A549 (cell line): Measurements from ENCODE around the gene SLC10A1. TPM values are rescaled to one million over a fixed set of nuclear protein-coding genes. Genes with fewer than 3 reads are reported as not detected.

Source experiments
- ATAC-seq, 2 experiments: fragments of 200-7000 bp in 1 of 2; fragments of >200 bp in 1 of 2; cut with Nextera tagmentation in 1 of 2; cut with Tn5 transposase in 1 of 2; 3 replicates each; pipeline versions ENCODE4 v1.8.0 to v1.9.1; 2018 to 2020; ENCODE audit warnings: mild to moderate bottlenecking in 1 of 2, moderate library complexity in 1 of 2
- CTCF ChIA-PET: fragments of 300-600 bp; sonication (Branson Sonifier 250); formaldehyde crosslinking; extraction: SDS; loops from one replicate; lab custom pipeline; 2021; ENCODE audit warnings: antibody characterized with exemption, inconsistent platforms; lab: Yijun Ruan, JAX
- POLR2A ChIA-PET: fragments of 350-600 bp; formaldehyde crosslinking; extraction: SDS; loops from one replicate; lab custom pipeline; 2021; ENCODE audit warnings: antibody characterized with exemption, inconsistent platforms; lab: Yijun Ruan, JAX
- DNase-seq, 2 experiments: peaks; one replicate each; pipeline versions ENCODE4 v3.0.0 to v3.0.0-alpha.2; 2011 to 2016; ENCODE audit warnings: low read depth in 1 of 2, low spot score in 1 of 2
- FAIRE-seq: peaks from 2 replicates; lab custom pipeline; 2011; peaks lifted over from hg19 to GRCh38; lab: Jason Lieb, UNC
- H3K27ac ChIP-seq, 2 experiments: fragments of >200 bp; sonication (Bioruptor Twin); formaldehyde crosslinking; 3 replicates each; pipeline ENCODE4 v1.5.1; 2016 to 2017
- H3K4me1 ChIP-seq: fragments of >200 bp; sonication (Bioruptor Twin); formaldehyde crosslinking; 3 replicates; pipeline ENCODE4 v1.6.1; 2016
- H3K4me2 ChIP-seq: fragments of >200 bp; sonication (Bioruptor Twin); formaldehyde crosslinking; 3 replicates; pipeline ENCODE4 v1.6.1; 2016
- H3K4me3 ChIP-seq: fragments of >200 bp; sonication (Bioruptor Twin); formaldehyde crosslinking; 3 replicates; pipeline ENCODE4 v1.5.1; 2016
- H3K9me3 ChIP-seq: fragments of >200 bp; sonication (Bioruptor Twin); formaldehyde crosslinking; 3 replicates; pipeline ENCODE4 v1.6.1; 2016
- BHLHE40 ChIP-seq: IDR thresholded peaks from 2 replicates; pipeline ENCODE4 v1.6.1; 2012; ENCODE audit warnings: low read depth, low read length, inconsistent platforms
- CBX2 ChIP-seq: fragments of 200-600 bp; sonication (generic); IDR thresholded peaks from 2 replicates; pipeline ENCODE4 v1.6.1; 2016; ENCODE audit warnings: low read depth, mild to moderate bottlenecking, borderline replicate concordance
- EHMT2 ChIP-seq: fragments of 200-600 bp; sonication (generic); IDR thresholded peaks from 2 replicates; pipeline ENCODE4 v1.6.1; 2016; ENCODE audit warnings: antibody characterized with exemption, low read depth, mild to moderate bottlenecking, moderate library complexity
- EP300 ChIP-seq, 2 experiments: fragments of >200 bp; sonication (Bioruptor Twin); formaldehyde crosslinking; IDR thresholded peaks; 2 replicates in 1 of 2; 3 replicates in 1 of 2; pipeline ENCODE4 v1.6.1; 2016 to 2017
- FOSB ChIP-seq: fragments of 250-450 bp; sonication (Bioruptor Pico); IDR thresholded peaks from 2 replicates; pipeline ENCODE4 v1.5.0; 2020; ENCODE audit warnings: mild to moderate bottlenecking, moderate library complexity
- FOXS1 ChIP-seq: fragments of 250-450 bp; sonication (Bioruptor Pico); IDR thresholded peaks from 2 replicates; pipeline ENCODE4 v1.5.0; 2020; ENCODE audit warnings: mild to moderate bottlenecking, moderate library complexity
- HOXB13 ChIP-seq: fragments of 250-450 bp; sonication (Bioruptor Pico); IDR thresholded peaks from 2 replicates; pipeline ENCODE4 v1.5.0; 2020; ENCODE audit warnings: low read depth, mild to moderate bottlenecking, moderate library complexity
- JUN ChIP-seq, 2 experiments: fragments of >200 bp; sonication (Bioruptor Twin); formaldehyde crosslinking; IDR thresholded peaks; 2 replicates in 1 of 2; 3 replicates in 1 of 2; pipeline ENCODE4 v1.6.1; 2016 to 2017
- MAZ ChIP-seq: fragments of 150-350 bp; IDR thresholded peaks from 2 replicates; pipeline ENCODE4 v1.6.1; 2014; ENCODE audit warnings: antibody characterized with exemption, low read depth, low read length, borderline replicate concordance
- RAD21 ChIP-seq, 2 experiments: fragments of >200 bp in 1 of 2; sonication (Bioruptor Twin) in 1 of 2; formaldehyde crosslinking in 1 of 2; IDR thresholded peaks in 1 of 2; conservative IDR thresholded peaks in 1 of 2; 2 replicates in 1 of 2; 3 replicates in 1 of 2; pipeline ENCODE4 v1.6.1; 2012 to 2018; ENCODE audit warnings: inconsistent platforms in 1 of 2
- RARB ChIP-seq: fragments of 250-450 bp; sonication (Bioruptor Pico); IDR thresholded peaks from 2 replicates; pipeline ENCODE4 v1.8.0; 2021; ENCODE audit warnings: mild to moderate bottlenecking, moderate library complexity
- REST ChIP-seq: fragments of 200-600 bp; sonication (generic); IDR thresholded peaks from 2 replicates; pipeline ENCODE4 v1.6.1; 2016; ENCODE audit warnings: antibody characterized with exemption, mild to moderate bottlenecking, moderate library complexity
- RFX5 ChIP-seq: fragments of 450-650 bp; IDR thresholded peaks from 2 replicates; pipeline ENCODE4 v1.7.1; 2014; ENCODE audit warnings: antibody characterized with exemption, mild to moderate bottlenecking, moderate library complexity
- RNF2 ChIP-seq: fragments of 200-600 bp; sonication (generic); IDR thresholded peaks from 2 replicates; pipeline ENCODE4 v1.6.1; 2016; ENCODE audit warnings: low read depth, mild to moderate bottlenecking, antibody characterized with exemption, moderate library complexity, borderline replicate concordance
- ZC3H11A ChIP-seq: fragments of 450-650 bp; IDR thresholded peaks from 2 replicates; pipeline ENCODE4 v1.6.1; 2014; ENCODE audit warnings: antibody characterized with exemption, mild to moderate bottlenecking
- WGBS: methylation state at CpG from one replicate; pipeline ENCODE4 v1.1.6; 2017; ENCODE audit errors: missing lambda C conversion rate; 5-methylcytosine and 5-hydroxymethylcytosine counted together
- polyA minus RNA-seq: library from RNA; depleted of rRNA, polyadenylated mRNA; stranded (reverse); fragments of >200 nt; gene quantifications from 2 replicates; pipeline ENCODE4 v1.2.3, GENCODE V29; 2011; rRNA and poly(A)+ RNA removed
- polyA plus RNA-seq, 4 experiments: library from polyadenylated mRNA; depleted of rRNA in 3 of 4; stranded (reverse); fragments of >200 nt; fragmentation: RNase III in 1 of 4; extraction: RNeasy Plus Mini Kit Qiagen cat#74134 plus additional on column Dnase treatment in 1 of 4; gene quantifications; 2 replicates in 3 of 4; 3 replicates in 1 of 4; pipeline ENCODE4 v1.2.3, GENCODE V29; 2011 to 2017
- TF ChIP-seq, protein P1 (sequence below): IDR thresholded peaks from 2 replicates; pipeline ENCODE4 v1.6.1; 2012; ENCODE audit warnings: low read depth, borderline replicate concordance
- TF ChIP-seq, protein P2 (sequence below): IDR thresholded peaks from 2 replicates; pipeline ENCODE4 v1.6.1; 2012

Gene SLC10A1
- polyA plus RNA-seq (2011; rRNA removed) (not detected in 2 replicates), polyA plus RNA-seq (2017; fragmentation: RNase III; extraction: RNeasy Plus Mini Kit Qiagen cat#74134 plus additional on column Dnase treatment) (not detected in 3 replicates), polyA minus RNA-seq (not detected in 2 replicates)
- polyA plus RNA-seq (2012; cell fraction: cytosol; rRNA removed), result not detected in 2 replicates
- not detected in 2 replicates for polyA plus RNA-seq (2012; cell fraction: nucleus; rRNA removed)

GRCh38 chr14:69796797-69797500 is at the start of gene SLC10A1:
SLC10A1 (minus strand) TSS chr14:69797241; CDS start chr14:69797155, 86 bp downstream.
- H3K4me3 ChIP-seq, result no peak within 1 kb of the TSS
- ATAC-seq (no peak), FAIRE-seq (no peak), DNase-seq (no peak)
- H3K4me1 ChIP-seq, result no peaks in the 10 kb centered on the region
- CTCF ChIA-PET, result no interaction called here
- no peaks in the 10 kb centered on the region for H3K9me3 ChIP-seq
- 83% methylated on average over 8 of the region's 11 CpGs for WGBS
- no peak within 1 kb of the TSS for H3K27ac ChIP-seq
- TF ChIP-seq EHMT2, result no peak
- no peak for TF ChIP-seq FOXS1 (CRISPR knock-in tag)
- POLR2A ChIA-PET, result no interaction called here
- no peak within 1 kb of the TSS for H3K4me2 ChIP-seq

DNA sequence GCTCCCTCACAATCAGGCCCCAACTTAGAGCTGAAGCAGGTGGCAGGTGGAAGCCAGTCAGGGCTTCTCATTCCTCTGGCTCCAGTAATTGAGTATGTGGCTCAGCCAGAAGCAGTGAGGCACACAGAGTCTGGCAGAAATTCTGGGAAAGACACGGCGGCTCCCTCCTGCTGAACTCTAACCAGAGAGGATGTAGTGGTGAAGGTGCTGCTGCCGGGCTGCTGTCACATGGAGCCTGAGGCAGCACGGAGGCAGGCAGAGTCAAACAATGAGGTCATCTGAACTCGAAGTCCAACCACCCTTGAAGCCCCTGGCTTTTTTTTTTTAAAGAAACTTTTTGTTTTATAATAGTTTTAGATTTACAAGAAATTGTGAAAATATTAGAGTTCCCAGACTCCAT is 48.7 kb upstream of the SLC10A1 start:
- ChIA-PET POLR2A (no interaction called here), CTCF (interaction anchor here (0.6 to 5.6 kb wide), 3 partner anchors 8 to 182 kb away, joined by 3 to 18 read pairs (median 15); no protein-coding TSS in a partner anchor)
- ATAC-seq (no peak; a peak in 1 of 6 replicates), DNase-seq (no peak), FAIRE-seq (no peak)
- Histone ChIP-seq H3K27ac (no peak overlapping the region), H3K9me3 (no peaks in the 10 kb centered on the region), H3K4me3 (no peak overlapping the region), H3K4me2 (no peak overlapping the region), H3K4me1 (peaks cover 3% of the 10 kb centered on the region; the same call in 1 of the 3 replicates)
- TF ChIP-seq, protein P1, sequence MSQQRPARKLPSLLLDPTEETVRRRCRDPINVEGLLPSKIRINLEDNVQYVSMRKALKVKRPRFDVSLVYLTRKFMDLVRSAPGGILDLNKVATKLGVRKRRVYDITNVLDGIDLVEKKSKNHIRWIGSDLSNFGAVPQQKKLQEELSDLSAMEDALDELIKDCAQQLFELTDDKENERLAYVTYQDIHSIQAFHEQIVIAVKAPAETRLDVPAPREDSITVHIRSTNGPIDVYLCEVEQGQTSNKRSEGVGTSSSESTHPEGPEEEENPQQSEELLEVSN, result no peak
- TF ChIP-seq RNF2 (no peak), RFX5 (no peak), ZC3H11A (no peak), FOSB (CRISPR knock-in tag) (no peak), CBX2 (no peak), HOXB13 (CRISPR knock-in tag) (no peak), REST (no peak), MAZ (no peak), EP300 (IDR thresholded peaks at IDR 0.05) (no peak), BHLHE40 (no peak), RAD21 (conservative IDR thresholded peaks at IDR 0.05 in 1 of 2, IDR thresholded peaks at IDR 0.05 in 1 of 2) (no peak), RARB (CRISPR knock-in tag) (no peak), JUN (IDR thresholded peaks at IDR 0.05) (no peak)
- TF ChIP-seq, protein P2, sequence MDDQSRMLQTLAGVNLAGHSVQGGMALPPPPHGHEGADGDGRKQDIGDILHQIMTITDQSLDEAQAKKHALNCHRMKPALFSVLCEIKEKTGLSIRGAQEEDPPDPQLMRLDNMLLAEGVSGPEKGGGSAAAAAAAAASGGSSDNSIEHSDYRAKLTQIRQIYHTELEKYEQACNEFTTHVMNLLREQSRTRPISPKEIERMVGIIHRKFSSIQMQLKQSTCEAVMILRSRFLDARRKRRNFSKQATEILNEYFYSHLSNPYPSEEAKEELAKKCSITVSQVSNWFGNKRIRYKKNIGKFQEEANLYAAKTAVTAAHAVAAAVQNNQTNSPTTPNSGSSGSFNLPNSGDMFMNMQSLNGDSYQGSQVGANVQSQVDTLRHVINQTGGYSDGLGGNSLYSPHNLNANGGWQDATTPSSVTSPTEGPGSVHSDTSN, result no peak
- 30% methylated on average over 4 of the region's 5 CpGs for WGBS
